IMR-90 (cell line): Measurements from ENCODE around the gene ARHGAP24.

ENCODE experiments used
- BHLHE40 ChIP-seq: fragments of 150-350 bp; IDR thresholded peaks from 2 replicates; pipeline ENCODE4 v1.6.1; 2016; ENCODE audit warnings: mild to moderate bottlenecking, low read depth, low read length
- CHD1 ChIP-seq: IDR thresholded peaks from 2 replicates; pipeline ENCODE4 v1.6.1; 2012; ENCODE audit warnings: low read depth, low read length, improper control_type of control experiment
- FOS ChIP-seq: fragments of 150-350 bp; IDR thresholded peaks from 2 replicates; pipeline ENCODE4 v1.6.1; 2016; ENCODE audit warnings: low read depth, low read length
- POLR2A ChIP-seq: IDR thresholded peaks from 2 replicates; pipeline ENCODE4 v1.6.1; 2012; ENCODE audit warnings: mild to moderate bottlenecking, low read depth, low read length
- RAD21 ChIP-seq: IDR thresholded peaks from 2 replicates; pipeline ENCODE4 v1.6.1; 2012; ENCODE audit warnings: low read length, improper control_type of control experiment
- TF ChIP-seq, protein P1 (sequence below): conservative IDR thresholded peaks from 2 replicates; pipeline ENCODE4 v1.5.1; 2012; ENCODE audit warnings: mild to moderate bottlenecking, low read depth, low read length, improper control_type of control experiment
- TF ChIP-seq, protein P2 (sequence below): fragments of 150-350 bp; IDR thresholded peaks from 2 replicates; pipeline ENCODE4 v1.6.1; 2016; ENCODE audit warnings: low read depth, mild to moderate bottlenecking, low read length, moderate library complexity, borderline replicate concordance
- TF ChIP-seq, protein P3 (sequence below): fragments of 150-350 bp; IDR thresholded peaks from 2 replicates; pipeline ENCODE4 v1.6.1; 2017; ENCODE audit warnings: mild to moderate bottlenecking, antibody characterized with exemption, low read length, low read depth

DNA sequence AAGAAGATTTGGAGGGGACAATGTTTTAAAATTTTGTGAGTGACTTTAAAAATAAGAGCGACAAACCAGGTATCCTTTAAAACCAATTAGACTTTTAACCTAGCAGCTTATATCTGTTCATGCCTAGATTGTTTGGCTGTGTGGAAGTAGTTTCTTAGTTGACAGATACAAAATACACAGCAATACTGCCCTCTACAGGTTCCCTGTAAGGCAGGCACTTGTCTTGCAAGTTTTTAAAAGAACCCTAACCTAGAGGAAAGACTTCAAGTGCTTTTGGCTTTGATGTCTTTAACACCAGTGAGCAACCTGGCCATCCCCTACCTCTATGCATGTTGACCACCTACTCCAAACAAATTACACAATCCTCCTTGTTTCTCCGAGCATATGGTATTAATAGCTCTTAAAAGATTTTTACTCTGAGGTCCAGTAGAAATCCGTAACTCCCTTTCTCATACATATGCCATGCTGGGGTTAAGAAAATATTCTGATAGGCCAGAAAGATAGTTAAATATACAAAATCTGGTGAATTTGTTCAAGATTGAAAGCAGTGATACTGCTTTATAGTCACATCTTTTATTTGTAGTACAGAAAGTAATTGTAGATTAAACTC lies 273.0 kb downstream of the ARHGAP24 start:
- TF ChIP-seq, protein P1, sequence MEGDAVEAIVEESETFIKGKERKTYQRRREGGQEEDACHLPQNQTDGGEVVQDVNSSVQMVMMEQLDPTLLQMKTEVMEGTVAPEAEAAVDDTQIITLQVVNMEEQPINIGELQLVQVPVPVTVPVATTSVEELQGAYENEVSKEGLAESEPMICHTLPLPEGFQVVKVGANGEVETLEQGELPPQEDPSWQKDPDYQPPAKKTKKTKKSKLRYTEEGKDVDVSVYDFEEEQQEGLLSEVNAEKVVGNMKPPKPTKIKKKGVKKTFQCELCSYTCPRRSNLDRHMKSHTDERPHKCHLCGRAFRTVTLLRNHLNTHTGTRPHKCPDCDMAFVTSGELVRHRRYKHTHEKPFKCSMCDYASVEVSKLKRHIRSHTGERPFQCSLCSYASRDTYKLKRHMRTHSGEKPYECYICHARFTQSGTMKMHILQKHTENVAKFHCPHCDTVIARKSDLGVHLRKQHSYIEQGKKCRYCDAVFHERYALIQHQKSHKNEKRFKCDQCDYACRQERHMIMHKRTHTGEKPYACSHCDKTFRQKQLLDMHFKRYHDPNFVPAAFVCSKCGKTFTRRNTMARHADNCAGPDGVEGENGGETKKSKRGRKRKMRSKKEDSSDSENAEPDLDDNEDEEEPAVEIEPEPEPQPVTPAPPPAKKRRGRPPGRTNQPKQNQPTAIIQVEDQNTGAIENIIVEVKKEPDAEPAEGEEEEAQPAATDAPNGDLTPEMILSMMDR, result peak; percentile 89
- TF ChIP-seq BHLHE40 (no peak), RAD21 (peak; percentile 81), POLR2A (no peak), FOS (no peak), CHD1 (no peak)
- TF ChIP-seq, protein P2, sequence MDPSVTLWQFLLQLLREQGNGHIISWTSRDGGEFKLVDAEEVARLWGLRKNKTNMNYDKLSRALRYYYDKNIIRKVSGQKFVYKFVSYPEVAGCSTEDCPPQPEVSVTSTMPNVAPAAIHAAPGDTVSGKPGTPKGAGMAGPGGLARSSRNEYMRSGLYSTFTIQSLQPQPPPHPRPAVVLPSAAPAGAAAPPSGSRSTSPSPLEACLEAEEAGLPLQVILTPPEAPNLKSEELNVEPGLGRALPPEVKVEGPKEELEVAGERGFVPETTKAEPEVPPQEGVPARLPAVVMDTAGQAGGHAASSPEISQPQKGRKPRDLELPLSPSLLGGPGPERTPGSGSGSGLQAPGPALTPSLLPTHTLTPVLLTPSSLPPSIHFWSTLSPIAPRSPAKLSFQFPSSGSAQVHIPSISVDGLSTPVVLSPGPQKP, result no peak
- TF ChIP-seq, protein P3, sequence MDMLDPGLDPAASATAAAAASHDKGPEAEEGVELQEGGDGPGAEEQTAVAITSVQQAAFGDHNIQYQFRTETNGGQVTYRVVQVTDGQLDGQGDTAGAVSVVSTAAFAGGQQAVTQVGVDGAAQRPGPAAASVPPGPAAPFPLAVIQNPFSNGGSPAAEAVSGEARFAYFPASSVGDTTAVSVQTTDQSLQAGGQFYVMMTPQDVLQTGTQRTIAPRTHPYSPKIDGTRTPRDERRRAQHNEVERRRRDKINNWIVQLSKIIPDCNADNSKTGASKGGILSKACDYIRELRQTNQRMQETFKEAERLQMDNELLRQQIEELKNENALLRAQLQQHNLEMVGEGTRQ, result no peak
